Activated CD8-positive, alpha-beta T cell treated with anti-CD3 and anti-CD28 coated beads, Interleukin-2, amount 10 ng/mL, durations not matched to agents 7 days and 5 days (primary cell): ENCODE measurements around the gene UBE2F. TPM values are rescaled to one million over a fixed set of nuclear protein-coding genes. Genes with fewer than 3 reads are reported as not detected.

ENCODE experiments used
- ATAC-seq: fragments of 150-1000 bp; cut with Tn5 transposase; one replicate; pipeline ENCODE4 v1.10.0; 2021; ENCODE audit warnings: moderate library complexity
- CTCF ChIA-PET: fragments of 350-600 bp; sonication (Branson Sonifier 250); formaldehyde crosslinking; loops from one replicate; lab custom pipeline; 2021; ENCODE audit warnings: antibody characterized with exemption; lab: Charles Lee
- POLR2A ChIA-PET: fragments of 350-600 bp; sonication (Branson Sonifier 250); formaldehyde crosslinking; loops from one replicate; lab custom pipeline; 2021; ENCODE audit warnings: antibody characterized with exemption; lab: Charles Lee
- DNase-seq: peaks from one replicate; pipeline ENCODE4 v3.0.0-alpha.2; 2020
- H3K27ac Mint-ChIP-seq: one replicate; pipeline ENCODE4 v1.8.0; 2021; ENCODE audit warnings: mild to moderate bottlenecking, mixed read lengths
- H3K27me3 Mint-ChIP-seq: one replicate; pipeline ENCODE4 v1.8.0; 2021; ENCODE audit warnings: low read depth, mixed read lengths
- H3K36me3 Mint-ChIP-seq: one replicate; pipeline ENCODE4 v1.8.0; 2021; ENCODE audit warnings: low read depth, mixed read lengths
- H3K4me1 Mint-ChIP-seq: one replicate; pipeline ENCODE4 v1.8.0; 2021; ENCODE audit warnings: low read depth, mixed read lengths
- H3K4me3 Mint-ChIP-seq: one replicate; pipeline ENCODE4 v1.8.0; 2021; ENCODE audit warnings: mild to moderate bottlenecking, mixed read lengths
- H3K9me3 Mint-ChIP-seq: one replicate; pipeline ENCODE4 v1.8.0; 2022; ENCODE audit warnings: mixed read lengths; ENCODE audit not compliant: insufficient read depth
- total RNA-seq, 2 experiments: library from RNA; stranded (reverse); gene quantifications; one replicate each; pipeline ENCODE4 v1.2.3, GENCODE V29; 2021

Gene UBE2F
- total RNA-seq, result 10 to 100 TPM; 70.2 to 71.9 TPM

- Mint-ChIP-seq H3K4me1 (peaks cover 43% of the 10 kb centered on the region), H3K36me3 (peaks cover 24% of the 10 kb centered on the region), H3K27ac (peak within 1 kb of the TSS; percentile 81), H3K9me3 (peaks cover 10% of the 10 kb centered on the region), H3K4me3 (peak within 1 kb of the TSS; percentile 79), H3K27me3 (no peaks in the 10 kb centered on the region)
- CTCF ChIA-PET, result no interaction called here
- ATAC-seq (peak; percentile 96), DNase-seq (peak; percentile 98)
- POLR2A ChIA-PET, result no interaction called here
Observed at GRCh38 chr2:237966565-237967462, at the start of gene UBE2F. Gene UBE2F, plus strand, starts transcription at chr2:237967014. Its CDS starts 6,094 bp downstream, at chr2:237973108.

GRCh38 chr2:237917696-237918374 is 49.0 kb upstream of the UBE2F start:
- ChIA-PET CTCF (no interaction called here), POLR2A (no interaction called here)
- Mint-ChIP-seq H3K4me1 (peaks cover 23% of the 10 kb centered on the region), H3K4me3 (no peak overlapping the region), H3K9me3 (no peaks in the 10 kb centered on the region), H3K36me3 (no peaks in the 10 kb centered on the region), H3K27ac (no peak overlapping the region), H3K27me3 (no peaks in the 10 kb centered on the region)
- ATAC-seq (no peak), DNase-seq (no peak)

GRCh38 chr2:237919593-237919992 is 47.2 kb upstream of the UBE2F start:
- H3K36me3 Mint-ChIP-seq, result no peaks in the 10 kb centered on the region
- H3K27me3 Mint-ChIP-seq, result no peaks in the 10 kb centered on the region
- no peak for DNase-seq
- ATAC-seq, result no peak
- POLR2A ChIA-PET, result no interaction called here
- H3K9me3 Mint-ChIP-seq, result no peaks in the 10 kb centered on the region
- H3K4me1 Mint-ChIP-seq, result peaks cover 32% of the 10 kb centered on the region
- CTCF ChIA-PET, result interaction anchor here (1.0 to 1.3 kb wide), 2 partner anchors 31 to 61 kb away, joined by 3 read pairs; no protein-coding TSS in a partner anchor
- H3K27ac Mint-ChIP-seq, result no peak overlapping the region
- H3K4me3 Mint-ChIP-seq, result no peak overlapping the region

- H3K4me3 Mint-ChIP-seq, result no peak overlapping the region
- CTCF ChIA-PET, result interaction anchor here (1.3 kb wide), 1 partner anchor 62 kb away, joined by 3 read pairs; no protein-coding TSS in a partner anchor
- H3K27ac Mint-ChIP-seq, result no peak overlapping the region
- H3K4me1 Mint-ChIP-seq, result peaks cover 34% of the 10 kb centered on the region
- H3K9me3 Mint-ChIP-seq, result no peaks in the 10 kb centered on the region
- H3K27me3 Mint-ChIP-seq, result no peaks in the 10 kb centered on the region
- ATAC-seq (no peak), DNase-seq (no peak)
- POLR2A ChIA-PET, result no interaction called here
- no peaks in the 10 kb centered on the region for H3K36me3 Mint-ChIP-seq
Observed at GRCh38 chr2:237920673-237921072, 46.1 kb upstream of the UBE2F start.

GRCh38 chr2:237921967-237922492 is 44.8 kb upstream of the UBE2F start:
- H3K27ac Mint-ChIP-seq, result no peak overlapping the region
- H3K27me3 Mint-ChIP-seq, result no peaks in the 10 kb centered on the region
- H3K4me1 Mint-ChIP-seq, result peaks cover 41% of the 10 kb centered on the region
- H3K36me3 Mint-ChIP-seq, result no peaks in the 10 kb centered on the region
- ATAC-seq (no peak), DNase-seq (no peak)
- ChIA-PET CTCF (interaction anchor here (1.2 to 2.5 kb wide), 5 partner anchors 8 to 187 kb away, joined by 3 to 9 read pairs (median 5); no protein-coding TSS in a partner anchor), POLR2A (no interaction called here)
- no peaks in the 10 kb centered on the region for H3K9me3 Mint-ChIP-seq
- no peak overlapping the region for H3K4me3 Mint-ChIP-seq

- DNase-seq, result no peak
- CTCF ChIA-PET, result interaction anchor here (0.6 to 2.5 kb wide), 30 partner anchors 9 to 341 kb away, joined by 3 to 13 read pairs (median 4); no protein-coding TSS in a partner anchor
- peaks cover 4% of the 10 kb centered on the region for H3K36me3 Mint-ChIP-seq
- POLR2A ChIA-PET, result interaction anchor here (1.3 kb wide), 1 partner anchor 138 kb away, joined by 5 read pairs; the partner anchor contains the start of gene SCLY
- ATAC-seq, result no peak
- no peak overlapping the region for H3K4me3 Mint-ChIP-seq
- H3K4me1 Mint-ChIP-seq, result peaks cover 41% of the 10 kb centered on the region
- peaks cover 5% of the 10 kb centered on the region for H3K9me3 Mint-ChIP-seq
- peak overlapping the region; percentile 6 for H3K27ac Mint-ChIP-seq
- H3K27me3 Mint-ChIP-seq, result no peaks in the 10 kb centered on the region
Observed at GRCh38 chr2:237922641-237923361, 44.0 kb upstream of the UBE2F start.

GRCh38 chr2:237923481-237924163 is 43.2 kb upstream of the UBE2F start:
- Mint-ChIP-seq H3K9me3 (peaks cover 7% of the 10 kb centered on the region), H3K4me1 (peaks cover 41% of the 10 kb centered on the region), H3K27ac (peak overlapping the region; percentile 44), H3K4me3 (peak overlapping the region; percentile 18), H3K36me3 (peaks cover 4% of the 10 kb centered on the region), H3K27me3 (no peaks in the 10 kb centered on the region)
- ChIA-PET CTCF (interaction anchor here (0.7 to 2.5 kb wide), 30 partner anchors 9 to 340 kb away, joined by 3 to 13 read pairs (median 4); no protein-coding TSS in a partner anchor), POLR2A (interaction anchor here (1.3 kb wide), 1 partner anchor 137 kb away, joined by 5 read pairs; the partner anchor contains the start of gene SCLY)
- peak; percentile 84 for DNase-seq
- ATAC-seq, result peak; percentile 99

GRCh38 chr2:237924164-237924534 is 42.7 kb upstream of the UBE2F start:
- H3K36me3 Mint-ChIP-seq, result peaks cover 4% of the 10 kb centered on the region
- peaks cover 7% of the 10 kb centered on the region for H3K9me3 Mint-ChIP-seq
- DNase-seq, result no peak
- H3K4me1 Mint-ChIP-seq, result peaks cover 39% of the 10 kb centered on the region
- H3K27ac Mint-ChIP-seq, result no peak overlapping the region
- H3K27me3 Mint-ChIP-seq, result no peaks in the 10 kb centered on the region
- POLR2A ChIA-PET, result interaction anchor here (1.3 kb wide), 1 partner anchor 136 kb away, joined by 5 read pairs; the partner anchor contains the start of gene SCLY
- CTCF ChIA-PET, result interaction anchor here (1.0 to 2.5 kb wide), 13 partner anchors 8 to 70 kb away, joined by 3 to 13 read pairs (median 9); no protein-coding TSS in a partner anchor
- ATAC-seq, result no peak
- no peak overlapping the region for H3K4me3 Mint-ChIP-seq

- Mint-ChIP-seq H3K36me3 (peaks cover 7% of the 10 kb centered on the region), H3K9me3 (peaks cover 7% of the 10 kb centered on the region), H3K4me3 (no peak overlapping the region), H3K4me1 (peaks cover 26% of the 10 kb centered on the region), H3K27ac (no peak overlapping the region), H3K27me3 (no peaks in the 10 kb centered on the region)
- ATAC-seq, result no peak
- peak; percentile 29 for DNase-seq
- CTCF ChIA-PET, result interaction anchor here (0.9 to 2.4 kb wide), 4 partner anchors 8 to 69 kb away, joined by 3 to 10 read pairs (median 3); no protein-coding TSS in a partner anchor
- POLR2A ChIA-PET, result no interaction called here
Observed at GRCh38 chr2:237927135-237927534, 39.7 kb upstream of the UBE2F start.

GRCh38 chr2:237927986-237928385 is 38.8 kb upstream of the UBE2F start:
- ChIA-PET POLR2A (no interaction called here), CTCF (interaction anchor here (1.5 to 2.4 kb wide), 2 partner anchors 70 to 335 kb away, joined by 4 to 10 read pairs; no protein-coding TSS in a partner anchor)
- H3K4me3 Mint-ChIP-seq, result no peak overlapping the region

More at GRCh38 chr2:237927986-237928385, 38.8 kb upstream of the UBE2F start:
- DNase-seq, result no peak
- peaks cover 7% of the 10 kb centered on the region for H3K36me3 Mint-ChIP-seq
- H3K9me3 Mint-ChIP-seq, result peaks cover 7% of the 10 kb centered on the region
- H3K27ac Mint-ChIP-seq, result no peak overlapping the region
- peaks cover 23% of the 10 kb centered on the region for H3K4me1 Mint-ChIP-seq
- ATAC-seq, result no peak
- H3K27me3 Mint-ChIP-seq, result no peaks in the 10 kb centered on the region
